ENCODE results near the gene NDUFS6. TPM values are rescaled to one million over a fixed set of nuclear protein-coding genes. Genes with fewer than 3 reads are reported as not detected.
A peak's percentile ranks its signal among the peaks of the same experiment; 100 is the strongest.

The NDUFS6 gene
- total and polyA plus RNA-seq, 2 of the 4 experiments (the other 2 are of a cell fraction): 10.4 to 69.0 TPM

- Histone ChIP-seq H4K91ac (ENCODE audit: insufficient read depth, low read depth, low read length) (peak overlapping the region; percentile 77), H3K27ac (ENCODE audit: insufficient read depth, low read length) (peak overlapping the region; percentile 47), H2BK20ac (ENCODE audit: low read depth, low read length) (peak overlapping the region; percentile 88), H2AFZ (replicated peaks; ENCODE audit: low read length, poor library complexity) (peak overlapping the region; percentile 37), H3K56ac (ENCODE audit: extremely low read depth, insufficient read depth, low read length) (peak overlapping the region; percentile 27; the same call in 1 of the 2 replicates), H3K4me3 (ENCODE audit: insufficient read depth, low read depth, low read length) (no peak overlapping the region), H3K9me3 (ENCODE audit: control insufficient read depth, insufficient read depth, low read length) (no peaks in the 10 kb centered on the region), H2BK15ac (ENCODE audit: low read depth, low read length) (peak overlapping the region; percentile 64; the same call in 1 of the 3 replicates), H4K8ac (ENCODE audit: low read depth in 2 of 2, low read length in 2 of 2) (peak overlapping the region; percentile 9 to 77; a peak in 3 of 4 replicates), H4K5ac (ENCODE audit: low read depth, low read length) (peak overlapping the region; percentile 67), H3K9ac (ENCODE audit: low read depth, low read length) (no peak overlapping the region), H2AK9ac (replicated peaks; ENCODE audit: low read depth, low read length, poor library complexity) (peak overlapping the region; percentile 38), H2BK5ac (ENCODE audit: low read depth, low read length, poor library complexity, severe bottlenecking) (peak overlapping the region; percentile 91), H2AK5ac (ENCODE audit: low read depth, low read length) (peak overlapping the region; percentile 89), H3K14ac (replicated peaks; ENCODE audit: low read depth, low read length) (peak overlapping the region; percentile 22; the same call in 1 of the 2 replicates), H3K4me2 (ENCODE audit: low read depth, low read length) (no peak overlapping the region), H3K4ac (ENCODE audit: low read depth, low read length) (peak overlapping the region; percentile 67), H3K9me1 (ENCODE audit: insufficient read depth, low read length) (peaks cover 3% of the 10 kb centered on the region), H4K20me1 (ENCODE audit: insufficient read depth, low read length) (no peaks in the 10 kb centered on the region), H3K4me1 (ENCODE audit: control insufficient read depth, insufficient read depth, low read length) (peaks cover 14% of the 10 kb centered on the region), H3K79me1 (ENCODE audit: low read depth in 1 of 2, low read length in 2 of 2) (peaks cover 0 to 16% of the 10 kb centered on the region in 2 experiments; a peak in 3 of 4 replicates), H3K23ac (ENCODE audit: low read depth, low read length) (no peak overlapping the region; the same call in 1 of the 2 replicates), H2BK120ac (ENCODE audit: low read depth, low read length) (peak overlapping the region; percentile 79), H3K36me3 (ENCODE audit: control insufficient read depth, insufficient read depth, low read length) (no peaks in the 10 kb centered on the region), H3K27me3 (ENCODE audit: control insufficient read depth, insufficient read depth, low read length) (no peaks in the 10 kb centered on the region; the same call in 1 of the 2 replicates), H3K18ac (ENCODE audit: low read depth, low read length) (peak overlapping the region; percentile 66)
- ChIA-PET POLR2A (ENCODE audit: unreplicated experiment) (no interaction called here), CTCF (interaction anchor here (0.6 to 0.7 kb wide), 2 partner anchors 25 to 242 kb away, joined by 3 read pairs; no protein-coding TSS in a partner anchor)
- dilution Hi-C loops (cut with HindIII; ENCODE audit: low sequenced_read_pairs, unreplicated experiment) (no loop called here), in situ Hi-C loops (cut with MboI; ENCODE audit: low sequenced_read_pairs) (loop anchor here (25.0 kb wide), 1 partner anchor 827 kb away; no protein-coding TSS in a partner anchor), intact Hi-C loops (cut with micrococcal nuclease) (no loop called here)
- no peak for ATAC-seq (ENCODE audit: low read depth)
- 85% methylated on average over 5 of the region's 15 CpGs; no CpG with 5 or more reads in 1 of the 2 experiments for WGBS, 2 experiments (ENCODE audit: extremely low coverage in 2 of 2, insufficient read length in 1 of 2)
- no TSS peak for BruUV-seq (replicated peaks)
- TF ChIP-seq MAFK (IDR thresholded peaks at IDR 0.05; ENCODE audit: low read depth, low read length) (no peak), FOS (IDR thresholded peaks at IDR 0.05; ENCODE audit: low read depth, low read length) (no peak), SMC3 (IDR thresholded peaks at IDR 0.05; ENCODE audit: low read depth, low read length) (no peak), POLR2A (IDR thresholded peaks at IDR 0.05; ENCODE audit: low read depth, low read length) (no peak), ELK1 (IDR thresholded peaks at IDR 0.05; ENCODE audit: borderline replicate concordance, low read depth, low read length) (no peak), RAD21 (IDR thresholded peaks at IDR 0.05; ENCODE audit: low read length) (no peak), CEBPB (IDR thresholded peaks at IDR 0.05; ENCODE audit: low read depth, low read length) (no peak), MXI1 (IDR thresholded peaks at IDR 0.05; ENCODE audit: borderline replicate concordance, low read depth, low read length) (no peak), BHLHE40 (IDR thresholded peaks at IDR 0.05; ENCODE audit: low read depth, low read length) (no peak), CTCF (conservative IDR thresholded peaks at IDR 0.05; ENCODE audit: low read depth, low read length) (no peak), RFX5 (IDR thresholded peaks at IDR 0.05; ENCODE audit: low read depth, low read length) (no peak)
- no peak for DNase-seq
These were observed 12.4 kb upstream of the NDUFS6 start for GRCh38 chr5:1788828-1789227.

Measured in IMR-90 (cell line).